Rectal smooth muscle tissue (tissue), 1 donor: ENCODE results near the gene NDUFAF8.

ENCODE experiments used
- H3K27ac ChIP-seq: one replicate; pipeline ENCODE4 v1.7.0; 2013; ENCODE audit warnings: low read depth, low read length, inconsistent platforms
- H3K27me3 ChIP-seq: one replicate; pipeline ENCODE4 v1.7.0; 2013; ENCODE audit warnings: low read length; ENCODE audit not compliant: control insufficient read depth, insufficient read depth
- H3K36me3 ChIP-seq: one replicate; pipeline ENCODE4 v1.7.0; 2013; ENCODE audit warnings: low read length; ENCODE audit not compliant: control insufficient read depth, insufficient read depth
- H3K4me1 ChIP-seq: one replicate; pipeline ENCODE4 v1.7.0; 2013; ENCODE audit warnings: low read length; ENCODE audit not compliant: control insufficient read depth, insufficient read depth
- H3K4me3 ChIP-seq: one replicate; pipeline ENCODE4 v1.7.0; 2013; ENCODE audit warnings: low read length
- H3K9ac ChIP-seq: one replicate; pipeline ENCODE4 v1.7.0; 2013; ENCODE audit warnings: low read length

NDUFAF8 gene

DNA sequence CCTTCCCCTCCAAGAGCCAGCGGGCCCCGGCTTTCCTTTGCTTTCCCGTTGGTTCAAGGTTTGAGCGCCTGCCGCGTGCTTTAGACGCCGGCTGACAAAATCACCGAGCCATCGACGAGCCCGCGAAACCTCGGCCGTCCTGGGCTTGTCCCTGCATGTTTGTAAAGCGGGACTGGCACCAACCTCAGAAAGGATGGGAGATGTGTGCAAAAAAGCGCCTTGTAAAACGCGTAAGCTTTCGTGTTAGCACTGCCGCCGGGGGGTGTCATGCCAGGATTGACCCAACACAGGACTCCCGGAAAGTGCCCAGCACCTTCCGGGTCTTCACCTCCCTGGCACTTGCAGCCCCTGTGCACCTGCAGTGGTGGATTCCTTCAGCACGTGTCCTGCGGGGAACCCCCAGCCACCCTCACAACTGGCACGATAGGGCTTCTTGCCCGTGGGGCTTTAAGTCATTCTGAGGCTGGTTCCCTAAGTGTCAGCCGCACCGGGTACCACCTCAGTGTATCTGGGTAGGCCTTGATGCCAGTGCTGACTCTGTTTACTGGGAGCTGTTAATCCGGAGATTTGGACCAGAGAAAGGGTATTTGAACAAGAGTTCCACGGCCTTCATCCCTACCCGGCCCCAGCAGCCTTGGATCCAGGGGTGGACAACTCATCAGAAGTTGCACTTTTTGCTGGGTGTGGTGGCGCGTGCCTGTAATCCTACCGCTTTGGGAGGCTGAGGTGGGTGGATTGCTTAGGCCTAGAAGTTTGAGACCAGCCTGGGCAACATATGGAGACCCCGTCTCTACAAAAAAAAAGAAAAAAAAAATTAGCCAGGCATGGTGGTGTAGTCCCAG lies 817 bp downstream of the NDUFAF8 start:
- Histone ChIP-seq H3K4me3 (peak overlapping the region; percentile 75), H3K4me1 (peaks cover 5% of the 10 kb centered on the region), H3K27me3 (no peaks in the 10 kb centered on the region), H3K27ac (peak overlapping the region; percentile 78), H3K9ac (peak overlapping the region; percentile 1), H3K36me3 (peaks cover 3% of the 10 kb centered on the region)

DNA sequence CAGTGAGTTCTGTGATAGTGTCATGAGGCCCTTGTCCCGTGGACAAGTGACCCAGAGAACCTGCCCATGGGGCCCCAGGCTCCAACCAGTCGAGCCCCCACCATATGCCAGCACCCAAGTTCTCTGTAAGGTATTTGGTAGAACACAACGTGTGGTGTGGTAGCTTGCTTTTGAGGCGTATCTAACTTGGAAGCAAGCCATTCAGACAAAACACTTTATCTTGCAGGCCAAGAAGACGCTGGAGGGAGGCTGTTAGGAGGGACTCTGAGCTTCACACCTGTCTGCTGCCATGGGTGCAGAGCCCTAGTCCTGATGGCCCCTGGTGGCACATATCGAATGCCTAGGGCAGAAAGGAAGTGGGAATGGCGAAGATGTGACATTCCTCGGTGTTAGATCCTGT lies 1.6 kb downstream of the NDUFAF8 start:
- Histone ChIP-seq H3K4me1 (peaks cover 5% of the 10 kb centered on the region), H3K4me3 (no peak overlapping the region), H3K9ac (no peak overlapping the region), H3K27ac (no peak overlapping the region), H3K36me3 (peaks cover 3% of the 10 kb centered on the region), H3K27me3 (no peaks in the 10 kb centered on the region)

DNA sequence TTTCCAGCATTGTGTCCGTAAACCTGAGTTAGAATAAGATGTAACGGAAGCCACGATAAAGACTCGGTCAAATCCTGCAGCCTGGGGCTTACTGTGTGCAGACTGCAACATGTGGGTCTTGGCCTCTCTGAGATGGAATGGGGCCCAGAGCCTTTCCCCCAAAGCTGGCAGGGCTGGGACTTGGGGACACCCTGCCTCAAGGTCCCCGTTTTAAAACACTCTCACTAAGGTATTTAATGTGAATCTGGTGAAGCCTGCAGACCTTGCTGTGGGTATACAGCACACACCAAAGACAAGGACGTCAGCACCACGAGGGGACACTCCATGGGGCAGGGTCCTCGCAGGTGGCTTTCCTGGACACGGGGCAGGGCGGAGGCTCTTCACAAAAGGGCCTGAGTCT lies 2.1 kb downstream of the NDUFAF8 start:
- Histone ChIP-seq H3K9ac (no peak overlapping the region), H3K27ac (no peak overlapping the region), H3K4me3 (no peak overlapping the region), H3K4me1 (peaks cover 5% of the 10 kb centered on the region), H3K36me3 (peaks cover 3% of the 10 kb centered on the region), H3K27me3 (no peaks in the 10 kb centered on the region)

DNA sequence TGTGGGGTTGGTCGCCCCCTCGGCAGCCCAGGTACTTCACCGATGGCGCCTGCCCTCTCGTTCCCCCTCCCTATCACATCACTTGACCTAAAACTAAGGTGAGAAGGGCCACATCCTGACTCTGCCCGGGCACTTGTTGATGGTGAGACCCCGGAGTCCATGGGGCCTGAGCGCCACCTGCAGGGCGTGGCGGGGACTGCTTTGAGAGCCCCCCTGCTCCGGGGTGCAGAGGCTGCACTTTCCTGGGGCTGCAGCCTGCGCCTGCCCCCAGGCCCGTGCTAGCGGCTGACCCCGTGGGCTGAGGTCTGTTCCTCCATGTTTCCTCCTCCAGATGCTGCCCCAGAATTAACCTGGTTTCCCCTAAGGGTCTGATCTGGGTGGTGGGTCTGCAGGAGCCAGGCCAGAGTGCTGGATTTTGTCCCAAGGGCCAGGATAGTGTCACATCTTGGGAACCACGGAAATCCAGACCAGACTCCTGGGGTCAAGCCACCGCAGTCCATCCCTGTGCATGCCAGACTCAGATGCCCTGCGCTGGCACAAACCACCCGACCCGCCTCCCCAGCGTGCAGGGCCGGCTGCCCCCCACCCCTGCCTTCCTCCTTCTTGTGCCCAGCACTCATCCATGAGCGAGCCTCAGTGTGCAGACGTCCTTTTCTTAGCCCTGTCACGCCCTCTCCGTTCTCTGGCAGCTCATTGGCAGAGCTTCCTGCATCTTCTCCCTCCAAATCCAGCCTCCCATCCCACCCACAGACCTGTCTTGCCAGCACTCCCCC lies 2.7 kb downstream of the NDUFAF8 start:
- Histone ChIP-seq H3K27me3 (no peaks in the 10 kb centered on the region), H3K27ac (no peak overlapping the region), H3K9ac (no peak overlapping the region), H3K36me3 (peaks cover 3% of the 10 kb centered on the region), H3K4me3 (no peak overlapping the region), H3K4me1 (peaks cover 5% of the 10 kb centered on the region)

DNA sequence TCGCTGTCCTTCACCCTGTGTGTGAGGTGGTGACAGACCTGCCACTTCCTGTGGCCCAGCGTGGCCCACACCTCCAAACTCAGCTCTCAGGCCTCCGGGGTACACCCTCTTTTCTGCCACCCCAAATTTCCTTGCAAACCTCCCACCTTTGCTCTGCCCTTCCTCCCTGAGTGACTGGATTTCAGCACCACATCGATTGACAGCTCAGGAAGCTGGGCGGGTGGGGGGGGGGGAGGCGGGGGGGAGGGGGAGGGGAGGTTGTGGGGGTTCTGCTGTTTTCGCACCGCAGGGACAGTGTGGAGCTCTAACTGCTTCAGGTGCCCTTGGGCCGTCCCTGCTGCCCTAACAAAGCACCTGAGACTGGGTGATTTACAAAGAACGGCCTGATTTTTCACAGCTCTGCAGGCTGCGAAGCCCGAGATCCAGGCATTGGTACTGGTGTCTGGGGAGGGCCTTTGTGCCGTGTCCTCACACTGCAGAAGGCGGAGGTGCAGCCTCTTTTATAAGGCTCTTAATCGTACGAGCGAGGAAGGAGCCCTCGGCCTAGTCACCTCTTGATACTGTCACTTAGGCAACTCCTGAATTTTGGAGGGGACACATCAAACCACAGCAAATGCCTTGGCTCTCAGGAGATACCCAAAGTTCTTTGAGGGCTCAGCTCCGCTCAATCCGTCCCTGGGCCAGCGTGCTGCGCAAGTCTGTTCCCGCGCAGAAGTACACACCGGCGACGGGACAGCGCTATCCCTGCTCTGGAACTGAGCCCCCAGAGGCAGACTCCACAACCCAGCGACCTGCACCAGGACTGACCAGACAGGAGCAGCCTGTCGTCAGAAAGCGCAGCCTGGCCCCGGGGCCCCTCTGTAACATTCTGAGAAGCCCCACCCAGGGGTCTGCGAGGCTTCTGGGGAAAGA lies 3.6 kb downstream of the NDUFAF8 start:
- Histone ChIP-seq H3K4me1 (peaks cover 5% of the 10 kb centered on the region), H3K27ac (no peak overlapping the region), H3K9ac (no peak overlapping the region), H3K27me3 (no peaks in the 10 kb centered on the region), H3K36me3 (peaks cover 3% of the 10 kb centered on the region), H3K4me3 (no peak overlapping the region)

DNA sequence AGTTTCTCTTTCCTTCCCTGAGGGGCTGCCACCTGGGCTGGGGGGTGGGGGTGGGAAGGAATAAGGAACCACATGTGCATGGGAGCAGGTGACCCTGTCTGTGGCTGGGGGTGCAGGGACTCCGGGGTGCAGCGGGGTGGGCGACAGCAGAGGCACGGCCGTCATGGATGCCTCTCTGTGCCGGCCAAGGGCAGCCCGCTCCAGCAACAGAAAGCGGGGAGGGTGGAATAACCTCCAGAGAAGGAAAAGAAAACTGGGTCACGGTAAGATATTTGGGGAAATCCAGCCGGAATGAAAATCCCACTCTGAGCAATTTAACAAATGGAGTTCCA lies 4.2 kb downstream of the NDUFAF8 start:
- Histone ChIP-seq H3K27me3 (no peaks in the 10 kb centered on the region), H3K4me1 (peaks cover 2% of the 10 kb centered on the region), H3K4me3 (no peak overlapping the region), H3K27ac (no peak overlapping the region), H3K9ac (no peak overlapping the region), H3K36me3 (peaks cover 3% of the 10 kb centered on the region)

DNA sequence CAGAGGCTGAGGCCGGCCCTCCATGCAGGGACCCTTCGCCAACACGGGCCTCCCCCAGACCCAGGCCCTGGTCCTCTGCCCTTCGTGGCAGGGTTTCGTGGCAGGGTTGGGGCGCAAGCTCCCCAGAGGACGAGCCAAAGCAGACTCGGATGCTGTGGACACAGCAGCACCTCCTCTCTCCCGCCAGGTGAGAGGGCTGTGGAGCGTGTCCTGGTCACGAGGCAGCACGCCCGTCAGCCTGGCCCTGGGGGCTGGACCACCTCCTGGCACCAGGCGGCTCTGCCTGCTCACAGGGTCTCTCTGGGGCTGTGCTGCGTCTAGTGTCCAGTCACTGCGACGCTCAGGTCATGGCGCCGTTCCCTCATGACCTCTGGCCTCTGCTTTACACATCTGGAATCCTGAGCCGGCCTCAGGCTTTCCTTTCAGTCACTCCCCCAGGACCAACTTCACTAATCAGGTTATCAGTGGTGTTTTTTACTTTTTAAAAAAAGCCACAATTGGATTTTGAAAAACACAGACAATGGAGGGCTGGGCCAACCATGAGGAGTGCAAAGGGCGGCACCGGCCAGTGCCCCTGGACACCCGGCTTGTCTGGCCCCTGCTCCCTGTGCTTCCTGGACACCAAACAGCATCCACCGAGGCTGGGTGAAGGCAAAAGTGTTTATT lies 5.4 kb downstream of the NDUFAF8 start:
- Histone ChIP-seq H3K27me3 (no peaks in the 10 kb centered on the region), H3K4me3 (no peak overlapping the region), H3K27ac (no peak overlapping the region), H3K4me1 (peaks cover 2% of the 10 kb centered on the region), H3K36me3 (peaks cover 6% of the 10 kb centered on the region), H3K9ac (no peak overlapping the region)

DNA sequence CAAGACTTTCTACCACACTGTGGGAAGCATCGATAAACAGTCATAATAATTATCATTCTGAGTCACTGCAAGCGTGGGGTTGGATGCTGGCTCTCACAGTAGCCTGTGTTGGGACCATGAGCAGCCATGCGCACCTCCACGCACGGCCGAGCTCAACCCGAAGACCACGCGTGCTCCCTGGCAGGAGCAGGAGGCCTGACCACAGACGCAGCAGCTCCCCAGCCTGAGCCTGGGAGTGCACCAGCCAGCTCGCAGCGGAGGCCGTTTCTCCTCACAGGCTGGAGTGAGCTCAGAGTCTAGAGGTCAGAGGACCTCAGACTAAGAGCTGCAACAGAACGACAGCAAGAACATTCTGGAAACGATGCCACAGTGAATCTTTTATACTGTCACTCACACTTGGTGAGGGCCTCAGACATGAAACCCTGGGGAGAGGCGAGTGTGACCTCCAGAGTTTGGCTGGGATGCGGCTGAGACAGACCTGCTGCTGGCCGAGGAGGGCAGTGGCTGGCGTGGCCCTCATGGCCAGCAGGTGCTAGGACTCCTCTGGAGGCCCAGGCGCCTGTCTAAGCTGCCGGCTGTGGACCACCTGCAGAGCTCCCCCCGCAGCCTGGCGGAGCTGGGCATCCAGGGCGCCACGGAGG lies 6.0 kb downstream of the NDUFAF8 start:
- no peaks in the 10 kb centered on the region for H3K27me3 ChIP-seq
- H3K9ac ChIP-seq: no peak overlapping the region
- H3K27ac ChIP-seq: no peak overlapping the region
- peaks cover 9% of the 10 kb centered on the region for H3K36me3 ChIP-seq
- no peaks in the 10 kb centered on the region for H3K4me1 ChIP-seq
- H3K4me3 ChIP-seq: no peak overlapping the region

DNA sequence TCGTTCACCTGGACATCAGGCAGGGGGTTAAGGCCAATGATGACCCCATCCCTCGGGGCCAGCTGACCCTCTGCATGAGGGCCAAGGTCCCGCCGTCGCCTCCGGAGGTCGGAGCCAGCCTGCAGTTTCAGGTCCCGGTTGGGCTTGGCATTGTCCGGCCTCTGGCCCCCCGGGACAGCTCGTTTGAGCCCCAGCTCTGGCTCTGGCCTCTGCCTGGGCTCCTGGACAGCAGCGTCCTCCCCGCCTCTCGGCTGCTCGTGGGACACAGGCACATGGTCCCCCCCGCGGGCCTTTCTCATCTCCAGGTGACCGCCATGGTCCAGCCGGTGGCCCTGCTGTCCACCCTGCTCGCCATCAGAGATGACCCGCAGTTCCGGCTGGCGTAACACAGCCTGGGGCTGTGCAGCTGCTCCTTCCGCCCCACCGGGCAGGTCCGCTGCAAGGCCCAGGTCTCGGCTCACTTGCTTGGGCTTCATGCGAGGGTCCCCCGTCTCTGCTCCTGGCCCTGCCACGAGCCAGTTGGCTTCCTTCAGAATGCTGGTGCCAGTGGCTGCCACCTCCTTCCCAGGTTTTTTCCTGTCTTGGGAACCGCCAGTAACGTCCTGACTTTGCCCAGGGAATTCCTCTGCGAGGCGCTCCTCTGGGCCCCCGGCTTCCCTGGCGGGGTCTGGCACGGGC lies 6.7 kb downstream of the NDUFAF8 start:
- H3K36me3 ChIP-seq: peaks cover 9% of the 10 kb centered on the region
- no peaks in the 10 kb centered on the region for H3K4me1 ChIP-seq
- no peak overlapping the region for H3K9ac ChIP-seq
- no peak overlapping the region for H3K4me3 ChIP-seq
- no peak overlapping the region for H3K27ac ChIP-seq
- H3K27me3 ChIP-seq: no peaks in the 10 kb centered on the region

DNA sequence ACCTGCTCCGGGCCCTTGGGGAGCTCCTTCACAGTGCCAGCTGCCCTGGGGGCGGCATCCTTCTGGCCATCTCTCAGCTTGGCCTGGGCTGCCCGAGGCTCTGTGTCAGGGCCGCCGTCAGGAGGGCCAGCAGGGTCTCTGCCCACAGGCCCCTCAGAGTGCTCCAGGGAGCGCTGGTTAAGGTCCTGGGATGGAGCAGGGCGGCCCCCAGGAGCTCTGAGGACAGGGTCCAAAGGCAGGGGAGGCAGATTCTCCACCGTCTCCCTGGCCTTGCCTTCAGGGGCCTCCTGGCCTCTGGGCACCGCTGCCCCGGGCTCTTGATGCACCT lies 7.2 kb downstream of the NDUFAF8 start:
- H3K27ac ChIP-seq: no peak overlapping the region

DNA sequence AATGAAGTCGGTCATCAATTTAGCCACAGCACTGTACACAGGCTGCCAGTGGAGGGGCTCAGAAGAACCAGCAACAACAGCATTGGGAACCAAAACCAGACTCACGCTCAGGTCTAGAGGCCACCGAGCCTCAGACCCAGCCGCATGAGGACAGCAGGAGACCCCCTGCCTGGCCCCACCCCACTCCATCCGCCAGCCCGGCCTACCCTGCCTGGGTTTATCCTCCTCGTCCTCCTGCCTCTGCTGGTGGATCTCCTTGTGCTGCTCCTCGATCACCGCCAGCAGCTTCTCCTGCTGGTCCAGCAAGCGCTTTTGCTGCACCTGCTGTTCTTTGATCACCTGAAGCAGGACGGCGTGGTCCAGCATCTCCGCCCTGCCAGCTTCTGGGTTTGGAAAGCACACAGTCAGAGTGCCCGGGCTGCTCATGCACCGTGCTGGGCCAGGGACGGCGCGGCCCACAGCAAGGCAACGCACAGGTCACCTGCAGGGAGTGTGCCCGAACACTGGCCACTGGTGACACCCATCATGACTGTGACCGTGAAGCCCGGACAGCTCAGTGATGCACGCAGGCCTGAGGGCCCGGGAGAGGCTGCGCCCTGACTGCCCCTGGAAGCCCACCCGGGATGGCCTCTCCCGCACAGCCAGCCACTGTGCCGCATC lies 7.7 kb downstream of the NDUFAF8 start:
- H3K27ac ChIP-seq: no peak overlapping the region
- H3K4me1 ChIP-seq: no peaks in the 10 kb centered on the region
- H3K27me3 ChIP-seq: no peaks in the 10 kb centered on the region
- H3K36me3 ChIP-seq: peaks cover 6% of the 10 kb centered on the region
- no peak overlapping the region for H3K4me3 ChIP-seq
- no peak overlapping the region for H3K9ac ChIP-seq

More for the DNA sequence above, 7.2 kb downstream of the NDUFAF8 start:
- H3K4me1 ChIP-seq: no peaks in the 10 kb centered on the region
- no peak overlapping the region for H3K4me3 ChIP-seq
- peaks cover 6% of the 10 kb centered on the region for H3K36me3 ChIP-seq
- H3K27me3 ChIP-seq: no peaks in the 10 kb centered on the region
- H3K9ac ChIP-seq: no peak overlapping the region
